ENCODE data around the gene TPRG1L. TPM values are rescaled to one million over a fixed set of nuclear protein-coding genes. Genes with fewer than 3 reads are reported as not detected.

TPRG1L gene
- total and polyA plus RNA-seq, 2 of the 4 experiments (the other 2 are of a cell fraction) = 25.3 to 39.5 TPM

DNA sequence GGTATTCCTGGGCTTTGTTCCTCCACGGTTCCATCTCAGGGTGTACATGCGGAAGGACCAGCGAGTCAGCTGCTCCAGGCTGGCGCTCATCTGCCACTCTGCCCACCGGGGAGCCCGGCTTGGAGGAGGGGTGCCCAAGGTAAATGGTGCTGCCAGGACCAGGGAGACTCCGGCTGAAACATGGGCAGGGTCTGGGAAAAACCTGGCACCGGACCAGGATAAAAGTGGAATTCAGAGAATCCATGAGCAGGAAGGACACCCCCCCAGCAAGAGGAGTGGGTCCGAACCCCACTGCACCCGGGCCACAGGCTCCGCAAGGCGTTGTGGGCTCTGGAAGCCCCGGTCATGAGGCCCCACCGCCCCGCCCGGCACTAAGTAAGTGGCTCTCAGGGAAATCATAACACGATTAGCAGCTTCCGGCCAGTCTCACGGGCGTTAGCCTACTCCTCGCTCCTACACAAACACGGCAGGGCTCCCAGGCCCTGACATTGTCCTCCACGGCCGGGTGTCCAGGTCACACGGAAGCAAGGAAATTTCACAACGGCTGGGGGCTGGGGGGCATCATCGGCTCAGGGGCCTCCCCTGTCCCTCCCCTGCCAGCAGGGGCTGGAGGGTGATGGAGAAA is 34.6 kb upstream of the TPRG1L start:
- no peaks in the 10 kb centered on the region for H3K4me1 ChIP-seq (ENCODE audit: control insufficient read depth, insufficient read depth, low read length)
- no peaks in the 10 kb centered on the region for H3K9me3 ChIP-seq (ENCODE audit: control insufficient read depth, insufficient read depth, low read length)
- H3K23ac ChIP-seq (ENCODE audit: low read depth, low read length) = no peak overlapping the region
- no peak overlapping the region for H4K91ac ChIP-seq (ENCODE audit: insufficient read depth, low read depth, low read length)
- DNase-seq = no peak
- in situ Hi-C loops (cut with MboI; ENCODE audit: low sequenced_read_pairs) (no loop called here), intact Hi-C loops (cut with micrococcal nuclease) (no loop called here), dilution Hi-C loops (cut with HindIII; ENCODE audit: low sequenced_read_pairs, unreplicated experiment) (no loop called here)
- H4K8ac ChIP-seq (ENCODE audit: low read depth in 2 of 2, low read length in 2 of 2) = no peak overlapping the region
- H3K18ac ChIP-seq (ENCODE audit: low read depth, low read length) = no peak overlapping the region
- peak overlapping the region; percentile 58 for H2AFZ ChIP-seq (replicated peaks; ENCODE audit: low read length, poor library complexity)
- 70% methylated on average over 7 of the region's 27 CpGs; no CpG with 5 or more reads in 1 of the 2 experiments for WGBS, 2 experiments (ENCODE audit: extremely low coverage in 2 of 2, insufficient read length in 1 of 2)
- no peak overlapping the region for H2BK120ac ChIP-seq (ENCODE audit: low read depth, low read length)
- H2AK5ac ChIP-seq (ENCODE audit: low read depth, low read length) = no peak overlapping the region
- POLR2A ChIA-PET (ENCODE audit: unreplicated experiment) = no interaction called here
- no peak overlapping the region for H4K5ac ChIP-seq (ENCODE audit: low read depth, low read length)
- no peaks in the 10 kb centered on the region for H3K36me3 ChIP-seq (ENCODE audit: control insufficient read depth, insufficient read depth, low read length)
- no TSS peak for BruUV-seq (replicated peaks)
- H3K56ac ChIP-seq (ENCODE audit: extremely low read depth, insufficient read depth, low read length) = no peak overlapping the region
- H3K4ac ChIP-seq (ENCODE audit: low read depth, low read length) = no peak overlapping the region
- no peaks in the 10 kb centered on the region for H3K9me1 ChIP-seq (ENCODE audit: insufficient read depth, low read length)
- no peak overlapping the region for H3K4me3 ChIP-seq (ENCODE audit: insufficient read depth, low read depth, low read length)
- H2BK15ac ChIP-seq (ENCODE audit: low read depth, low read length) = no peak overlapping the region
- peak; percentile 13; the same call in 1 of the 2 replicates for ATAC-seq (ENCODE audit: low read depth)
- no peak overlapping the region for H3K9ac ChIP-seq (ENCODE audit: low read depth, low read length)
- H3K14ac ChIP-seq (replicated peaks; ENCODE audit: low read depth, low read length) = no peak overlapping the region
- no peaks in the 10 kb centered on the region; the same call in 1 of the 2 replicates for H4K20me1 ChIP-seq (ENCODE audit: insufficient read depth, low read length)
- CTCF ChIA-PET = no interaction called here
- H2BK20ac ChIP-seq (ENCODE audit: low read depth, low read length) = no peak overlapping the region
- no peaks in the 10 kb centered on the region for H3K79me1 ChIP-seq (ENCODE audit: low read depth in 1 of 2, low read length in 2 of 2)
- no peak for TF ChIP-seq NFE2L2 (IDR thresholded peaks at IDR 0.05; ENCODE audit: low read depth, low read length)
- no peak for TF ChIP-seq MAFK (IDR thresholded peaks at IDR 0.05; ENCODE audit: low read depth, low read length)
- no peak overlapping the region for H2AK9ac ChIP-seq (replicated peaks; ENCODE audit: low read depth, low read length, poor library complexity)
- no peak overlapping the region for H3K4me2 ChIP-seq (ENCODE audit: low read depth, low read length)
- no peak overlapping the region for H2BK5ac ChIP-seq (ENCODE audit: low read depth, low read length, poor library complexity, severe bottlenecking)
- H3K27me3 ChIP-seq (ENCODE audit: control insufficient read depth, insufficient read depth, low read length) = no peaks in the 10 kb centered on the region; the same call in 1 of the 2 replicates
- no peak overlapping the region for H3K27ac ChIP-seq (ENCODE audit: insufficient read depth, low read length)

All from IMR-90 (cell line).